A673 (cell line): ENCODE results near the gene CTSZ. TPM values are rescaled to one million over a fixed set of nuclear protein-coding genes. Genes with fewer than 3 reads are reported as not detected.

Experiments used
- BruUV-seq: library from RNA; stranded (reverse); fragments of 400-500 nt; replicated peaks from 2 replicates; lab custom pipeline; 2021; lab: Mats Ljungman, UMichigan
- CTCF ChIA-PET: fragments of 300-600 bp; sonication (Branson Sonifier 250); formaldehyde crosslinking; loops from one replicate; lab custom pipeline; 2022; ENCODE audit warnings: antibody characterized with exemption; lab: Charles Lee
- POLR2A ChIA-PET: fragments of 300-600 bp; sonication (Branson Sonifier 250); formaldehyde crosslinking; loops from one replicate; lab custom pipeline; 2022; ENCODE audit warnings: antibody characterized with exemption; ENCODE audit not compliant: low non-redundant PET; lab: Charles Lee
- DNase-seq: peaks from one replicate; pipeline ENCODE4 v3.0.0-alpha.2; 2015; ENCODE audit warnings: low spot score
- H3K27ac ChIP-seq: fragments of 200-600 bp; sonication (generic); 2 replicates; pipeline ENCODE4 v1.5.1; 2016; ENCODE audit warnings: mixed run types, low read depth, mild to moderate bottlenecking, mixed read lengths, antibody characterized with exemption, low read length; ENCODE audit not compliant: poor library complexity, severe bottlenecking
- H3K27me3 ChIP-seq: fragments of 200-600 bp; sonication (generic); replicated peaks from 2 replicates; pipeline ENCODE4 v1.6.1; 2017; ENCODE audit warnings: mixed run types, low read depth, mild to moderate bottlenecking, mixed read lengths, antibody characterized with exemption, low read length; ENCODE audit not compliant: insufficient read depth, poor library complexity
- H3K36me3 ChIP-seq: fragments of 200-600 bp; sonication (generic); 2 replicates; pipeline ENCODE4 v1.6.1; 2016; ENCODE audit warnings: mixed run types, mild to moderate bottlenecking, mixed read lengths, antibody characterized with exemption, low read length; ENCODE audit not compliant: insufficient read depth, poor library complexity, severe bottlenecking
- H3K4me1 ChIP-seq: fragments of 200-600 bp; sonication (generic); 2 replicates; pipeline ENCODE4 v1.6.1; 2017; ENCODE audit warnings: mixed run types, mild to moderate bottlenecking, mixed read lengths, antibody characterized with exemption, low read length; ENCODE audit not compliant: insufficient read depth, poor library complexity, severe bottlenecking
- H3K4me3 ChIP-seq: fragments of 200-600 bp; sonication (generic); 2 replicates; pipeline ENCODE4 v1.5.1; 2016; ENCODE audit warnings: low read depth, mixed run types, mild to moderate bottlenecking, mixed read lengths, low read length; ENCODE audit not compliant: poor library complexity, severe bottlenecking
- H3K9me3 ChIP-seq: fragments of 200-600 bp; sonication (generic); 2 replicates; pipeline ENCODE4 v1.6.1; 2016; ENCODE audit warnings: mixed run types, low read depth, mild to moderate bottlenecking, mixed read lengths, antibody characterized with exemption, low read length; ENCODE audit not compliant: poor library complexity, severe bottlenecking
- CTCF ChIP-seq: fragments of 300-800, 200-600 bp; sonication (generic); conservative IDR thresholded peaks from 2 replicates; pipeline ENCODE4 v1.5.1; 2017; ENCODE audit warnings: low read depth, mild to moderate bottlenecking, antibody characterized with exemption, low read length, moderate library complexity, mixed read lengths
- EZH2 ChIP-seq: fragments of 200-600 bp; sonication (generic); IDR thresholded peaks from 2 replicates; pipeline ENCODE4 v1.6.1; 2017; ENCODE audit warnings: borderline replicate concordance, low read depth, mild to moderate bottlenecking, mixed read lengths, antibody characterized with exemption, low read length; ENCODE audit not compliant: poor library complexity, severe bottlenecking
- intact Hi-C: fragments of 100-400 bp; cut with micrococcal nuclease; formaldehyde crosslinking; loops from one replicate; pipeline ENCODE4 v1.10.0; 2022; ENCODE audit not compliant: unreplicated experiment
- total RNA-seq: library from RNA; stranded (reverse); gene quantifications from 2 replicates; pipeline ENCODE4 v1.2.3, GENCODE V29; 2021

Gene CTSZ
- total RNA-seq, 1 experiment from 2014 or later, result 1.2 TPM

GRCh38 chr20:58981628-58982364, 25.3 kb downstream of the CTSZ start:
- POLR2A ChIA-PET, result no interaction called here

GRCh38 chr20:58980711-58981627, 26.1 kb downstream of the CTSZ start, which contains the start of gene NELFCD:
Gene NELFCD, plus strand, starts transcription at chr20:58981256. Its CDS starts 54 bp downstream, at chr20:58981310.
- Histone ChIP-seq H3K36me3 (peaks cover 4% of the 10 kb centered on the region), H3K9me3 (no peaks in the 10 kb centered on the region), H3K27ac (peak within 1 kb of the TSS; percentile 72), H3K4me3 (peak within 1 kb of the TSS; percentile 83), H3K4me1 (peaks cover 10% of the 10 kb centered on the region), H3K27me3 (no peaks in the 10 kb centered on the region)
- TF ChIP-seq CTCF (no peak), EZH2 (no peak)
- POLR2A ChIA-PET, result interaction anchor here (0.6 kb wide), 2 partner anchors 54 to 205 kb away, joined by 3 to 4 read pairs; no protein-coding TSS in a partner anchor
- no TSS peak for BruUV-seq
- CTCF ChIA-PET, result no interaction called here
- intact Hi-C loops, result loop anchor here (5.0 kb wide), 1 partner anchor 51 kb away; the partner anchor contains the start of gene ATP5F1E
- peak; percentile 92 for DNase-seq

More at GRCh38 chr20:58981628-58982364, 25.3 kb downstream of the CTSZ start:
- CTCF ChIA-PET, result no interaction called here
- DNase-seq, result peak; percentile 25
- BruUV-seq, result TSS peak; percentile 54
- Histone ChIP-seq H3K9me3 (no peaks in the 10 kb centered on the region), H3K4me3 (peak overlapping the region; percentile 83), H3K36me3 (peaks cover 12% of the 10 kb centered on the region), H3K27ac (peak overlapping the region; percentile 72), H3K27me3 (no peaks in the 10 kb centered on the region), H3K4me1 (peaks cover 10% of the 10 kb centered on the region)
- TF ChIP-seq EZH2 (no peak), CTCF (no peak)
- intact Hi-C loops, result loop anchor here (5.0 kb wide), 1 partner anchor 51 kb away; the partner anchor contains the start of gene ATP5F1E

DNA sequence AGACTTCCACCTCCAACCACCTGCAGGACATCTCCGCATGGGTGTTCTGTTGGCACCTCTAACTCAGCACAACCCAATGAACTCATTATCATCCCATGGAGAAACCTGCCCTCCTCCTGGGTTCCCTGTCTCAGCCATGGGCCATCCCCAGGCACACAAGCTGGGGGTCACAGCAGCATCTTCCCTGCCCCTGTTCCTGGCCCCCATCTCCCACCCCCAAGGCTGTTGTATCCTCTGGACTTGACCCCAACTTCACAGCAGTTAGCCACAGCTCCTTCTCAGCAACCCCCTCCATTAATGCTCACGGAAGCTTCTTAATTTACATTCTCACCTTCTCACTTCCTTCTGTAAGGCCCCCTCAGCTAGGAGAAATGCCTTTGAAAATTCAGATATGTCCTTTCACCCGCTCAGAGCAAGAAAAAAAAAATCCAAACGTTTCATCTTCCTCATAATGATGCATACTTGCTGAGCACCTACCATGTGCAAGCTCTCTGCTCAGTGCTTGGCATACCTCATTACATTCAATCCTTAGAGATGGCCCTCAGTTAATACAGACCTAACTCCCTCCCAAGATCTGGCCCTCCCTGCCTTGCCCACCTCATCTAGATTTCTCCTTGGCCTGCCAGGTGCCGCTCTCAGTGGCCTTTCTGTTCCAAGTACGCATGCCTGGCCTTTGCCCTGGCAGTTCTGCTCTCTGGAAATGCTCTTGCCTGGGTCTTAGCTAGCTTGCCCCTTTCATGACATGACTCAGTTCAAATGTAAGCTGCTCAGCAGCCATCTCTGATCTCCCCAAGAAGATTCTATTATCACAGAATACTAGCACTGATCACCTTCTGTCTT, 28.5 kb downstream of the CTSZ start:
- no peaks in the 10 kb centered on the region for H3K36me3 ChIP-seq
- no peak for DNase-seq
- no peak overlapping the region for H3K27ac ChIP-seq
- POLR2A ChIA-PET, result no interaction called here
- intact Hi-C loops, result no loop called here
- TF ChIP-seq CTCF, result no peak
- no peak for TF ChIP-seq EZH2
- H3K4me3 ChIP-seq, result no peak overlapping the region
- no peaks in the 10 kb centered on the region for H3K27me3 ChIP-seq
- CTCF ChIA-PET, result no interaction called here
- H3K4me1 ChIP-seq, result peaks cover 10% of the 10 kb centered on the region
- H3K9me3 ChIP-seq, result no peaks in the 10 kb centered on the region
- no TSS peak for BruUV-seq
